GM03348 (cell line): ENCODE data around the gene GRIK5.

Experiments used
- DNase-seq: peaks from one replicate; pipeline ENCODE4 v3.0.0; 2012; ENCODE audit warnings: low spot score

GRIK5 gene

GRCh38 chr19:42075616-42076379, 5.8 kb upstream of the GRIK5 start, which contains the start of gene ZNF574:
Gene ZNF574, plus strand, starts transcription at chr19:42076166. Its CDS starts 2,441 bp downstream, at chr19:42078607.
- peak; percentile 99 for DNase-seq

- DNase-seq: no peak
Observed at GRCh38 chr19:42075364-42075615, 5.3 kb upstream of the GRIK5 start.

- peak; percentile 50 for DNase-seq
Observed at GRCh38 chr19:42074513-42075363, 4.7 kb upstream of the GRIK5 start.

- no peak for DNase-seq
Observed at GRCh38 chr19:42071247-42071646, 1.2 kb upstream of the GRIK5 start.

- no peak for DNase-seq
Observed at GRCh38 chr19:42068756-42069571, 1.0 kb downstream of the GRIK5 start.

GRCh38 chr19:42068361-42068755, 1.6 kb downstream of the GRIK5 start:
- DNase-seq: no peak

GRCh38 chr19:42067315-42067888, 2.6 kb downstream of the GRIK5 start:
- no peak for DNase-seq

GRCh38 chr19:42066075-42066754, 3.8 kb downstream of the GRIK5 start:
- peak; percentile 28 for DNase-seq

GRCh38 chr19:42065511-42065910, 4.5 kb downstream of the GRIK5 start:
- no peak for DNase-seq

GRCh38 chr19:42065051-42065450, 5.0 kb downstream of the GRIK5 start:
- no peak for DNase-seq

GRCh38 chr19:42064432-42064831, 5.6 kb downstream of the GRIK5 start:
- no peak for DNase-seq

- no peak for DNase-seq
Observed at GRCh38 chr19:42062381-42062780, 7.6 kb downstream of the GRIK5 start.

GRCh38 chr19:42060117-42060516, 9.9 kb downstream of the GRIK5 start:
- DNase-seq: no peak

- no peak for DNase-seq
Observed at GRCh38 chr19:42059196-42059595, 10.8 kb downstream of the GRIK5 start.

- no peak for DNase-seq
Observed at GRCh38 chr19:42057846-42058245, 12.2 kb downstream of the GRIK5 start.

- DNase-seq: no peak
Observed at GRCh38 chr19:42054205-42054604, 15.8 kb downstream of the GRIK5 start.

- no peak for DNase-seq
Observed at GRCh38 chr19:42053037-42053935, 16.7 kb downstream of the GRIK5 start.

- DNase-seq: no peak
Observed at GRCh38 chr19:42052241-42052863, 17.7 kb downstream of the GRIK5 start.

- no peak for DNase-seq
Observed at GRCh38 chr19:42051166-42052115, 18.6 kb downstream of the GRIK5 start.
